Measurements from ENCODE around the gene DOK5. TPM values are rescaled to one million over a fixed set of nuclear protein-coding genes. Genes with fewer than 3 reads are reported as not detected.

The DOK5 gene
- total and polyA plus RNA-seq, 9 donors, result 15.9 to 33.3 (median 21.7) TPM

GRCh38 chr20:54548849-54549248 lies 73.5 kb downstream of the DOK5 start:
- no CpG with 5 or more reads among the region's 8 CpGs for WGBS (ENCODE audit: insufficient coverage)
- no peak for DNase-seq
- H3K27ac ChIP-seq (ENCODE audit: low read length), result no peak overlapping the region
- H3K4me1 ChIP-seq (ENCODE audit: control insufficient read depth, insufficient read depth, low read length), result no peaks in the 10 kb centered on the region
- peaks cover 8% of the 10 kb centered on the region for H3K9me3 ChIP-seq (replicated peaks; ENCODE audit: control insufficient read depth, low read depth, low read length)
- H3K4me3 ChIP-seq (ENCODE audit: low read length), result no peak overlapping the region
- no peaks in the 10 kb centered on the region for H3K36me3 ChIP-seq (ENCODE audit: control insufficient read depth, insufficient read depth, low read length)
- H3K27me3 ChIP-seq (ENCODE audit: control insufficient read depth, insufficient read depth, low read length), result no peaks in the 10 kb centered on the region

GRCh38 chr20:54549658-54550326 lies 74.4 kb downstream of the DOK5 start:
- Histone ChIP-seq H3K27me3 (ENCODE audit: control insufficient read depth, insufficient read depth, low read length) (no peaks in the 10 kb centered on the region), H3K4me3 (ENCODE audit: low read length) (no peak overlapping the region), H3K4me1 (ENCODE audit: control insufficient read depth, insufficient read depth, low read length) (no peaks in the 10 kb centered on the region), H3K27ac (ENCODE audit: low read length) (no peak overlapping the region), H3K9me3 (replicated peaks; ENCODE audit: control insufficient read depth, low read depth, low read length) (no peaks in the 10 kb centered on the region), H3K36me3 (ENCODE audit: control insufficient read depth, insufficient read depth, low read length) (no peaks in the 10 kb centered on the region)
- WGBS (ENCODE audit: insufficient coverage), result no CpG with 5 or more reads among the region's 3 CpGs
- DNase-seq, result peak; percentile 31

GRCh38 chr20:54550776-54551396 lies 75.5 kb downstream of the DOK5 start:
- H3K27ac ChIP-seq (ENCODE audit: low read length), result no peak overlapping the region
- H3K4me1 ChIP-seq (ENCODE audit: control insufficient read depth, insufficient read depth, low read length), result no peaks in the 10 kb centered on the region
- no peaks in the 10 kb centered on the region for H3K36me3 ChIP-seq (ENCODE audit: control insufficient read depth, insufficient read depth, low read length)
- H3K9me3 ChIP-seq (replicated peaks; ENCODE audit: control insufficient read depth, low read depth, low read length), result no peaks in the 10 kb centered on the region
- WGBS (ENCODE audit: insufficient coverage), result no CpG with 5 or more reads among the region's 5 CpGs
- H3K4me3 ChIP-seq (ENCODE audit: low read length), result no peak overlapping the region
- no peak for DNase-seq
- H3K27me3 ChIP-seq (ENCODE audit: control insufficient read depth, insufficient read depth, low read length), result no peaks in the 10 kb centered on the region

- Histone ChIP-seq H3K9me3 (replicated peaks; ENCODE audit: control insufficient read depth, low read depth, low read length) (no peaks in the 10 kb centered on the region), H3K27ac (ENCODE audit: low read length) (no peak overlapping the region), H3K4me1 (ENCODE audit: control insufficient read depth, insufficient read depth, low read length) (no peaks in the 10 kb centered on the region), H3K4me3 (ENCODE audit: low read length) (no peak overlapping the region), H3K27me3 (ENCODE audit: control insufficient read depth, insufficient read depth, low read length) (no peaks in the 10 kb centered on the region), H3K36me3 (ENCODE audit: control insufficient read depth, insufficient read depth, low read length) (no peaks in the 10 kb centered on the region)
- DNase-seq, result no peak
These were observed 78.6 kb downstream of the DOK5 start for GRCh38 chr20:54554006-54554405.

DNA sequence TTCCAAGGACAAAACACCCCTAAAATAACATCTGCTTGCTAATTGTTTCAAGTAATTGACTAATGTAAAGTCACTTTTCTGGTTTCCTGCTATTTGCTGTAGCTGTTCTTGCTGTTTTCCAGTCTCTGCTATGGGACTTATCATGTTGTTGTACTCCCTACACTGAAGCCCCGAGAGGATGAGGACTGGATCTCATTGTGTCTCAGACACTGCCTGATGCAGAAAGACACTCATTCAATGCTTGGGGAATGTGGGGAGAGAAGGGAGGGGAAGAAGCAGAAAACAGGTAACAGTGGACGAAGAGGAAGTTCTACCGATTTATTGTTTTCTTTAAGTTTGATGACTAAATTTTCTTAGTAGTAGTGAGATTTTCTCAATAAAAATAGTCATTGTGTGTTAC lies 79.8 kb downstream of the DOK5 start:
- no peaks in the 10 kb centered on the region for H3K36me3 ChIP-seq (ENCODE audit: control insufficient read depth, insufficient read depth, low read length)
- H3K4me1 ChIP-seq (ENCODE audit: control insufficient read depth, insufficient read depth, low read length), result no peaks in the 10 kb centered on the region
- H3K27me3 ChIP-seq (ENCODE audit: control insufficient read depth, insufficient read depth, low read length), result no peaks in the 10 kb centered on the region
- DNase-seq, result no peak
- no peak overlapping the region for H3K4me3 ChIP-seq (ENCODE audit: low read length)
- no peak overlapping the region for H3K27ac ChIP-seq (ENCODE audit: low read length)
- H3K9me3 ChIP-seq (replicated peaks; ENCODE audit: control insufficient read depth, low read depth, low read length), result no peaks in the 10 kb centered on the region
- no CpG with 5 or more reads among the region's 3 CpGs for WGBS (ENCODE audit: insufficient coverage)

DNA sequence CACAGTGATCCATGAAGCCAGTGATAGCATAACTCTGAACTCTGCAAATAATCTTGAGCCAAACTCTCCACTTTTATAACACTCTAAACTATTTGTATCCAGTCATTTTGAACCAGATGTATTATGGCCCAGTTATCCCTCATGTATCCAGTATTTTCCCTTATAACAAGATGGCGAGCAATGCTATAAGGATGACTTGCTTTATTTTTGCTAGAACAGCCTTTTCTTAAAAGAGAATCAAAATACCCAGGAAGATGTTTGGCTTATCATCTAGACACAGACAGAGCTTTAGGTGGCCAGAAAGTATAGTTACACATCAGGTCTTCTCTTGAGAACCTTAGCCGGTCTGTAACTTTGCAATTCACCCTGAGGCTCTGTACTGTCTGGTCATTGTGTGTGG lies 81.0 kb downstream of the DOK5 start:
- no peak for DNase-seq
- peaks cover 3% of the 10 kb centered on the region for H3K36me3 ChIP-seq (ENCODE audit: control insufficient read depth, insufficient read depth, low read length)
- H3K4me1 ChIP-seq (ENCODE audit: control insufficient read depth, insufficient read depth, low read length), result no peaks in the 10 kb centered on the region
- no peaks in the 10 kb centered on the region for H3K27me3 ChIP-seq (ENCODE audit: control insufficient read depth, insufficient read depth, low read length)
- H3K9me3 ChIP-seq (replicated peaks; ENCODE audit: control insufficient read depth, low read depth, low read length), result no peaks in the 10 kb centered on the region
- H3K27ac ChIP-seq (ENCODE audit: low read length), result no peak overlapping the region
- no peak overlapping the region for H3K4me3 ChIP-seq (ENCODE audit: low read length)
- WGBS (ENCODE audit: insufficient coverage), result 100% methylated on average over 1 of the region's 2 CpGs

GRCh38 chr20:54557806-54558590 lies 82.6 kb downstream of the DOK5 start:
- no peak overlapping the region for H3K27ac ChIP-seq (ENCODE audit: low read length)

DNA sequence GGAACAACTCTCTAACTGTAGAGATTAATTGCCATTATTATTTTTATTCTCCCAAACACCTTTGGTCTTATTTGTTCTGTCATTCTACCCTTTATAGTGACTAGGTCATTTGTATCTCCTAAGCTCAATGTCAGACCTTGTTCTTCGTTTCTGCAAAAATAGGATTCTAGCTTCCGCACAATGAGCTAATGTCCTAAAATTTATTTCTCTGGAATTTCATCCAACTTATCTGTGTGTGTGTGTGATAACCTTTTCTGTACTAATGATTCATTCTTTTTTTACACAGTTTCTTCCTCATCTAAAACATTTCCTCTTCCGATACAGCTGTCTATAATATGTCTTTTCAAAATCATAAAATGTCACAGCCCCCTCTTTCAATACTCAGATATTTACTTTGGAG lies 84.5 kb downstream of the DOK5 start:
- H3K4me1 ChIP-seq (ENCODE audit: control insufficient read depth, insufficient read depth, low read length), result no peaks in the 10 kb centered on the region
- H3K27me3 ChIP-seq (ENCODE audit: control insufficient read depth, insufficient read depth, low read length), result no peaks in the 10 kb centered on the region
- no peaks in the 10 kb centered on the region for H3K9me3 ChIP-seq (replicated peaks; ENCODE audit: control insufficient read depth, low read depth, low read length)
- no peak overlapping the region for H3K4me3 ChIP-seq (ENCODE audit: low read length)
- peaks cover 3% of the 10 kb centered on the region for H3K36me3 ChIP-seq (ENCODE audit: control insufficient read depth, insufficient read depth, low read length)
- DNase-seq, result no peak
- no CpG with 5 or more reads among the region's 3 CpGs for WGBS (ENCODE audit: insufficient coverage)
- H3K27ac ChIP-seq (ENCODE audit: low read length), result no peak overlapping the region

More at GRCh38 chr20:54557806-54558590, 82.6 kb downstream of the DOK5 start:
- no peak for DNase-seq
- Histone ChIP-seq H3K27me3 (ENCODE audit: control insufficient read depth, insufficient read depth, low read length) (no peaks in the 10 kb centered on the region), H3K36me3 (ENCODE audit: control insufficient read depth, insufficient read depth, low read length) (peaks cover 3% of the 10 kb centered on the region), H3K4me1 (ENCODE audit: control insufficient read depth, insufficient read depth, low read length) (no peaks in the 10 kb centered on the region), H3K4me3 (ENCODE audit: low read length) (no peak overlapping the region), H3K9me3 (replicated peaks; ENCODE audit: control insufficient read depth, low read depth, low read length) (no peaks in the 10 kb centered on the region)
- WGBS (ENCODE audit: insufficient coverage), result no CpG with 5 or more reads among the region's 3 CpGs

- Histone ChIP-seq H3K27ac (ENCODE audit: low read length) (no peak overlapping the region), H3K36me3 (ENCODE audit: control insufficient read depth, insufficient read depth, low read length) (peaks cover 3% of the 10 kb centered on the region), H3K27me3 (ENCODE audit: control insufficient read depth, insufficient read depth, low read length) (no peaks in the 10 kb centered on the region), H3K4me3 (ENCODE audit: low read length) (no peak overlapping the region), H3K4me1 (ENCODE audit: control insufficient read depth, insufficient read depth, low read length) (no peaks in the 10 kb centered on the region), H3K9me3 (replicated peaks; ENCODE audit: control insufficient read depth, low read depth, low read length) (no peaks in the 10 kb centered on the region)
- WGBS (ENCODE audit: insufficient coverage), result 70% methylated on average over 3 of the region's 4 CpGs
- DNase-seq, result no peak
These were observed 85.0 kb downstream of the DOK5 start for GRCh38 chr20:54560357-54560756.

DNA sequence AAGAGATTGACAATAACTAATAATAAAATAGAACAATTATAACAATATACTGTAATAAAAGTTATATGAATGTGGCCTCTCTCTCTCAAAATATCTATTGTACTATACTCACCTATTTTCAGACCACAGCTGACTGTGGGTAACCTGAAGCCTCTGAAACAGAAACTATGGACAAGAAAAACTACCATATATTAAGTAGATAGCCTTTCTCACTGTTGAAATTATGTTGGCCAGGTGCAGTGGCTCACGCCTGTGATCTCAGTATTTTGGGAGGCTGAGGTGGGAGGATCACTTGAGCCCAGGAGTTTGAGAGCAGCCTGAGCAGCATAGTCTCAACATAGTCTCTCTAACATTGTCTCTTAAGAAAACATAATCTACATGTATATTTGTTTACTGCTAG lies 89.9 kb downstream of the DOK5 start:
- H3K27ac ChIP-seq (ENCODE audit: low read length), result no peak overlapping the region
- no peaks in the 10 kb centered on the region for H3K4me1 ChIP-seq (ENCODE audit: control insufficient read depth, insufficient read depth, low read length)
- H3K36me3 ChIP-seq (ENCODE audit: control insufficient read depth, insufficient read depth, low read length), result peaks cover 3% of the 10 kb centered on the region
- WGBS (ENCODE audit: insufficient coverage), result no CpG with 5 or more reads among the region's 1 CpG
- H3K27me3 ChIP-seq (ENCODE audit: control insufficient read depth, insufficient read depth, low read length), result no peaks in the 10 kb centered on the region
- no peaks in the 10 kb centered on the region for H3K9me3 ChIP-seq (replicated peaks; ENCODE audit: control insufficient read depth, low read depth, low read length)
- no peak overlapping the region for H3K4me3 ChIP-seq (ENCODE audit: low read length)
- DNase-seq, result no peak
